NCI-H1417 treated with DMSO at 0.1 percent for 48 hours (cell line): ENCODE results near the gene ZNF285.
"Not testable (repeated sequence)": the region's sequence is repeated elsewhere in the genome, so short reads cannot be mapped to it uniquely, and the experiment has no call there.

Experiments
- DNase-seq: peaks from one replicate; lab custom pipeline; 2025; lab: John Stamatoyannopoulos, UW

The ZNF285 gene

GRCh38 chr19:44401139-44402115 lies at the start of gene ZNF285:
Gene ZNF285, minus strand, starts transcription at chr19:44401608. Its CDS starts 4,395 bp downstream, at chr19:44397213.
- DNase-seq: no peak

GRCh38 chr19:44447916-44448674 lies 46.7 kb upstream of the ZNF285 start, which contains the start of gene ZNF229:
Gene ZNF229, minus strand, starts transcription at chr19:44448472. Its CDS starts 5,625 bp downstream, at chr19:44442847.
- peak; percentile 9 for DNase-seq

GRCh38 chr19:44438441-44438840 lies 37.0 kb upstream of the ZNF285 start:
- DNase-seq: no peak

DNA sequence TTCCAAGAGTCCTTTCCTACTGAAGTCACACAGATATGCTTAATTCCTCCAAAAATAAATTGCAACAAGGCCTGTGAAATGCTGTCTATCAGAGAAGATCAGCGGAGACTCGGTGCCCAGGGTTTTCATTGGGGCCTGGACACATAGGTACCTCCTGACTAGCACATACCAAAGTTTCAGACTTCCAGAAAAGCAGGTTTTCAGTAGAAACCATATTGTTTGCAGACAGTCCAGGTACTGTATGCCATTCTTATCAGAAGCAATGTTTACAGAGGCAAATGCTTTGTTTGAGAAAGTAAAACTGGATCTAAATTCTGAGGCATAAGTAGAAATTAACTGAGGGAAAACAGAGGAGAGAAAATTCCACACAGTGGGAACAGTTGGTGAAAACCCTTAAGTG lies 34.0 kb upstream of the ZNF285 start:
- DNase-seq: no peak

- no peak for DNase-seq
Measured at GRCh38 chr19:44430956-44431355, 29.5 kb upstream of the ZNF285 start.

DNA sequence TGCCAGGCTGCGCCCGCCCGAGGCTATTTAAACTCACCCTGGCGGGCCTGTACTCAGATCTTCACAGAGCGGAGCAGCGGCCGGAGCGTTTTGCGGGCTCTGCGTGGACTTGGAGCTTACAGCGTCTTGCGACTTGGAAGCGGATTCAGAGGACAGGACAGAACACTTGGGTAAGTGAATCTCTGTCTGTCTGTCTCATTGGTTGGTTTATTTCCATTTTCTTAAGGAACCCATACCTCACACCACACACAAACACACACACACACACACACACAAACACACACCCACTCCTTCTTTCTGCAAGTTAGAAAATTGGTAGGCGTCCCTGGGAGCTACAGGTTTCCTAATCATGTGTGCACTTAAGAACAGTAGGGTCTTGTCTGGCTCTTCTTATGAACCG lies 14.1 kb upstream of the ZNF285 start:
- DNase-seq: not testable (repeated sequence)

DNA sequence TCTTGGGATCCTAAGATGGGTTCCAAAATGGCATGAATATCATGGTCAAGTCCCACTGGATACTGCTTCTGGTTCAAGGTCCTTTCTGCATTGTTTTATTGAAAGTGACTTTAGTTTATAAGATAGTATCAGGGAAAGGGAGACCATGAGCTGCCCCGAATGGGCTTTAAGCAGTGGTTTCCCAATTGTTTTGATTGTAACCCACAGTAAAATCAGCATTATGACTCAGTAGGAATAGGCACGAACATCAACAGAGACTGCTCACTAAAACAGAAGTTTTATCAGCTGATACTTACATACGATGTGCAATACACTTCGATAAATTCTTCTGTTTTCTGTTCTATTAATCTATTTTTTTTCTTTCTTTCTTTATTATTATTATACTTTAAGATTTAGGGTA lies 12.1 kb downstream of the ZNF285 start:
- DNase-seq: not testable (repeated sequence)

- DNase-seq: no peak
Measured at GRCh38 chr19:44374789-44375188, 26.6 kb downstream of the ZNF285 start.

DNA sequence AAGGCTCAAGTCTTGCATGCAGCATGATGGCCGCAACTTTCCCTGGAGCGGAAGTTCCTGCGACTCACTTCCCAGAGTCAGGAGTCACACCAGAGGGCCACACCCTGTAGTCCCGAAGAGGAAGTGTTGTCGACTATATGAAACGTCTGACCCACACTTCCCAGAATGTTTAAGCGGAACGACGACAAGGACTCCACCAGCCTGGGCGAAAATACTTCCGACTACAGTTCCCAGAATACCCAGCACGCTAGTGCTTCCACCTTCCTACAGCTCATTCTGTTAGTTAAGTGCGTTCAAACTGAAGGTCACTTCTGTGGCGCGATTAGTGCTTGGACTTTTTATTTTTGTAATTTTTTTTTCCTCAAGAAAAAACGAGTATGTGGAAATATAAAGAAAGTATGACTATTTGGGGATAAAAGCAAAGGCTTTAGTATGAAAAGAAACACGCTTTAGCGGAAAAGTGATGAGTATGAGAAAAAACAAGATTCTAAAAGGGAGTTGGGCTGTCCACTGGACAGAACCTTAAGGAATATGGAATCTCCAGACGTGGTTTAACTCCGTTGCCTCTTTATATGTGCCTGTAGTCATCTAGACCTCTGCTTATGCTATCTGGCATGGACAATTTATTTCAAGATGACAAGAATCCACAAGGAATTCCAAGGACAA lies 29.5 kb downstream of the ZNF285 start:
- DNase-seq: no peak

- no peak for DNase-seq
Measured at GRCh38 chr19:44367024-44367423, 34.4 kb downstream of the ZNF285 start.

- peak; percentile 26 for DNase-seq
Measured at GRCh38 chr19:44356383-44357111, 44.9 kb downstream of the ZNF285 start, which contains the start of gene ZNF112. Gene ZNF112, minus strand, starts transcription at chr19:44356680. Its CDS starts 16,141 bp downstream, at chr19:44340539.

- no peak for DNase-seq
Measured at GRCh38 chr19:44346556-44346955, 54.9 kb downstream of the ZNF285 start.

- DNase-seq: no peak
Measured at GRCh38 chr19:44345959-44346358, 55.4 kb downstream of the ZNF285 start.

- no peak for DNase-seq
Measured at GRCh38 chr19:44344255-44344654, 57.2 kb downstream of the ZNF285 start.

DNA sequence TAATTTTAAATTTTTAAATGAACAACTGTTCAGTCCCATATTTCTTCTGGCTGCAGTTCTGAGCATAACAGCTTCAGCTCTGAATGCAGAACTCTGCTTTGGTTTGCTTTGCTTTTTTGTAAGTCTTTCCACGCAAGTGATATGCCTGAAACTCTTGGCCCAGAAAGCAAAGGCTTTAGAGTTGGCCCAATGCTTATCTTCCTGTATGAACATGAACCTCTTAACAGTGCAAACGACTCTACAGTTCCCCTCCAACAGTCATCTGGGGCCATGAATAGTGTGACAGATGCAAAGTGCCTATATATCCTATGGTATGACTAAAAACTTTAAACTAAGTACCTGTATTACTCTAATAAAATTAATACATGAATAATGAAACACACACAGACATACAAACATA lies 59.6 kb downstream of the ZNF285 start:
- DNase-seq: no peak

DNA sequence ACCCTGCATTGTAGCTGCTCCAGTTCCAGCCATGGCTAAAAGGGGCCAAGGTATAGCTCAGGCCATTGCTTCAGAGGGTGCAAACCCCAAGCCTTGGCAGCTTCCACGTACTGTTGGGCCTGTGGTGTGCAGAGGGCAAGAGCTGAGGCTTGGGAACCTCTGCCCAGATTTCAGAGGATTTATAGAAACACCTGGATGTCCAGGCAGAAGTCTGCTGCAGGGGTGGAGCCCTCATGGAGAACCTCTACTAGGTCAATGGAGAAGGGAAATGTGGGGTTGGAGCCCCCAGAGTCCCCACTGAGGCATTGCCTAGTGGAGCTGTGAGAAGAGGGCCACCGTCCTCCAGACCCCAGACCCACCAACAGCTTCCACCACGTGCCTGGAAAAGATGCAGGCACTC lies 66.8 kb downstream of the ZNF285 start:
- DNase-seq: not testable (repeated sequence)
